Measurements from ENCODE around the gene FAM131B.

The FAM131B gene

GRCh38 chr7:143363016-143363937, 764 bp upstream of the FAM131B start:
- no peak for TF ChIP-seq CTCF (IDR thresholded peaks at IDR 0.05)

GRCh38 chr7:143361552-143362130, 872 bp downstream of the FAM131B start:
- TF ChIP-seq CTCF (IDR thresholded peaks at IDR 0.05), result no peak

GRCh38 chr7:143360788-143361551, 1.5 kb downstream of the FAM131B start:
- TF ChIP-seq CTCF (IDR thresholded peaks at IDR 0.05), result no peak

- no peak for TF ChIP-seq CTCF (IDR thresholded peaks at IDR 0.05)
These were observed 2.7 kb downstream of the FAM131B start for GRCh38 chr7:143359771-143360353.

- TF ChIP-seq CTCF (IDR thresholded peaks at IDR 0.05), result no peak
These were observed 3.9 kb downstream of the FAM131B start for GRCh38 chr7:143358626-143359025.

GRCh38 chr7:143356414-143357050, 6.0 kb downstream of the FAM131B start:
- TF ChIP-seq CTCF (IDR thresholded peaks at IDR 0.05), result no peak

Measured in LNCAP (cell line).